K562 (cell line): ENCODE results near the gene CTSW. TPM values are rescaled to one million over a fixed set of nuclear protein-coding genes. Genes with fewer than 3 reads are reported as not detected.

Experiments used
- CTCF ChIP-seq, 3 experiments: IDR thresholded peaks in 2 of 3; conservative IDR thresholded peaks in 1 of 3; 2 replicates each; pipeline ENCODE4 v1.5.1; 2011 to 2012; ENCODE audit warnings: low read length in 3 of 3, mild to moderate bottlenecking in 3 of 3, control low read depth in 2 of 3, improper control_type of control experiment in 1 of 3, inconsistent platforms in 1 of 3, low read depth in 1 of 3, mixed read lengths in 1 of 3, moderate library complexity in 1 of 3; ENCODE audit not compliant: insufficient read depth in 2 of 3
- EP300 ChIP-seq: IDR thresholded peaks from 2 replicates; pipeline ENCODE4 v1.6.1; 2012; ENCODE audit warnings: low read length, improper control_type of control experiment
- HDAC3 ChIP-seq: fragments of 450-650 bp; IDR thresholded peaks from 2 replicates; pipeline ENCODE4 v1.6.1; 2018; ENCODE audit warnings: borderline replicate concordance, mild to moderate bottlenecking, moderate library complexity; ENCODE audit not compliant: partially characterized antibody
- KAT8 ChIP-seq: fragments of 450-650 bp; IDR thresholded peaks from 2 replicates; pipeline ENCODE4 v1.6.1; 2016; ENCODE audit warnings: low read depth, mild to moderate bottlenecking
- MED1 ChIP-seq: sonication (generic); formaldehyde crosslinking; IDR thresholded peaks from 2 replicates; pipeline ENCODE4 v1.8.1; 2023; ENCODE audit warnings: missing genetic modification reagents, borderline replicate concordance
- NFE2L1 ChIP-seq: fragments of 450-650 bp; IDR thresholded peaks from 2 replicates; pipeline ENCODE4 v1.6.1; 2016; ENCODE audit warnings: missing genetic modification characterization, low read depth, mild to moderate bottlenecking, missing compliant biosample characterization, moderate library complexity, borderline replicate concordance
- NONO ChIP-seq, 2 experiments: fragments of 200-400 bp in 1 of 2; fragments of 450-650 bp in 1 of 2; formaldehyde crosslinking in 1 of 2; IDR thresholded peaks; 2 replicates each; pipeline ENCODE4 v1.6.1; 2017; ENCODE audit warnings: low read depth in 2 of 2, mild to moderate bottlenecking in 2 of 2, moderate library complexity in 2 of 2, low read length in 1 of 2
- NR2F6 ChIP-seq: fragments of 450-650 bp; formaldehyde crosslinking; IDR thresholded peaks from 2 replicates; pipeline ENCODE4 v1.4.0; 2020; ENCODE audit warnings: mild to moderate bottlenecking
- NRF1 ChIP-seq, 2 experiments: fragments of 450-650 bp; IDR thresholded peaks in 1 of 2; conservative IDR thresholded peaks in 1 of 2; 2 replicates each; pipeline ENCODE4 v1.6.1; 2014; ENCODE audit warnings: mild to moderate bottlenecking in 2 of 2
- POLR2A ChIP-seq: fragments of 450-650 bp; conservative IDR thresholded peaks from 2 replicates; pipeline ENCODE4 v1.6.1; 2016
- RBM25 ChIP-seq: fragments of 200-400 bp; formaldehyde crosslinking; IDR thresholded peaks from 2 replicates; pipeline ENCODE4 v1.6.1; 2018; ENCODE audit warnings: low read length, low read depth, moderate library complexity; ENCODE audit not compliant: severe bottlenecking
- RFX1 ChIP-seq: fragments of 450-650 bp; IDR thresholded peaks from 2 replicates; pipeline ENCODE4 v1.6.1; 2016; ENCODE audit warnings: mild to moderate bottlenecking, moderate library complexity
- SMARCB1 ChIP-seq: IDR thresholded peaks from 2 replicates; pipeline ENCODE4 v1.6.1; 2011; ENCODE audit warnings: improper control_type of control experiment, low read depth; ENCODE audit not compliant: insufficient read length
- SP1 ChIP-seq: sonication (generic); formaldehyde crosslinking; IDR thresholded peaks from 2 replicates; pipeline ENCODE4 v1.8.1; 2022; ENCODE audit warnings: mild to moderate bottlenecking, missing genetic modification reagents
- TFE3 ChIP-seq: fragments of 450-650 bp; formaldehyde crosslinking; IDR thresholded peaks from 2 replicates; pipeline ENCODE4 v1.4.0; 2020; ENCODE audit warnings: mild to moderate bottlenecking, mixed read lengths
- ZNF212 ChIP-seq: fragments of 450-650 bp; formaldehyde crosslinking; IDR thresholded peaks from 2 replicates; pipeline ENCODE4 v1.4.0; 2020; ENCODE audit warnings: mild to moderate bottlenecking
- ZNF239 ChIP-seq: fragments of 250-450 bp; sonication (Bioruptor Pico); IDR thresholded peaks from 2 replicates; pipeline ENCODE4 v1.4.0; 2020; ENCODE audit warnings: mild to moderate bottlenecking
- ZNF592 ChIP-seq: fragments of 450-650 bp; IDR thresholded peaks from 2 replicates; pipeline ENCODE4 v1.6.1; 2017; ENCODE audit warnings: antibody characterized with exemption, mild to moderate bottlenecking
- polyA plus RNA-seq, 8 experiments: library from polyadenylated mRNA; depleted of rRNA in 4 of 8; stranded (reverse) in 5 of 8; unstranded in 3 of 8; fragments of >200 nt; fragmentation: Nextera tagmentation in 2 of 8; fragmentation: Illumina TruSeq in 1 of 8; extraction: Ambion mirVana in 2 of 8; extraction: Trizol in 1 of 8; gene quantifications; 2 replicates each; pipeline versions ENCODE4 v1.2.1 to v1.2.3, GENCODE V29; 2011 to 2014; ENCODE audit warnings: inconsistent platforms in 1 of 8, missing spikeins in 1 of 8
- total RNA-seq, 7 experiments: library from RNA; depleted of rRNA in 6 of 7; stranded (reverse); fragments of >200 nt in 6 of 7; fragmentation: Illumina TruSeq in 2 of 7; extraction: Trizol in 2 of 7; gene quantifications; 2 replicates each; pipeline versions ENCODE4 v1.2.1 to v1.2.3, GENCODE V29; 2011 to 2021; ENCODE audit warnings: low replicate concordance in 1 of 7

CTSW gene
- total and polyA plus RNA-seq, 9 of the 15 experiments (the other 6 are each of a cell fraction or from before 2014, with no cell fraction given): 0.04 TPM; not detected in 8

GRCh38 chr11:65860278-65861164 lies 19.1 kb upstream of the CTSW start, which contains the start of gene MUS81 (continued):
- peak; percentile 71 to 75 for TF ChIP-seq NRF1 (conservative IDR thresholded peaks at IDR 0.05 in 1 of 2, IDR thresholded peaks at IDR 0.05 in 1 of 2)
- TF ChIP-seq NONO (IDR thresholded peaks at IDR 0.05; ENCODE audit: low read depth in 2 of 2, low read length in 1 of 2): peak in 1 of 2 experiments; percentile 60; a peak in 2 of 4 replicates
- peak; percentile 53 for TF ChIP-seq POLR2A
- peak; percentile 42; the same call in 1 of the 2 replicates for TF ChIP-seq ZNF212 (CRISPR knock-in tag)
- peak; percentile 62 for TF ChIP-seq EP300
- TF ChIP-seq KAT8: no peak
- 0 out of 2 replicates have a peak, but pooled peaks have one; percentile 21 for TF ChIP-seq ZNF592
- no peak for TF ChIP-seq SMARCB1
- no peak for TF ChIP-seq NFE2L1
- no peak for TF ChIP-seq MED1 (CRISPR knock-in tag)
- TF ChIP-seq RFX1: no peak
- TF ChIP-seq SP1 (CRISPR knock-in tag): peak; percentile 95
- peak; percentile 13 for TF ChIP-seq HDAC3
- TF ChIP-seq NR2F6 (CRISPR knock-in tag): peak; percentile 34; the same call in 1 of the 2 replicates
- no peak for TF ChIP-seq ZNF239 (CRISPR knock-in tag)
- peak; percentile 84 to 94 (median 88) for TF ChIP-seq CTCF (IDR thresholded peaks at IDR 0.05 in 2 of 3, conservative IDR thresholded peaks at IDR 0.05 in 1 of 3; ENCODE audit: insufficient read depth in 2 of 3, low read depth in 1 of 3, low read length in 3 of 3)
- no peak for TF ChIP-seq RBM25
- no peak for TF ChIP-seq TFE3
